Chondrocyte (in vitro differentiated cells): ENCODE results near the gene BBIP1. TPM values are rescaled to one million over a fixed set of nuclear protein-coding genes. Genes with fewer than 3 reads are reported as not detected.
"Not testable (repeated sequence)": the region's sequence is repeated elsewhere in the genome, so short reads cannot be mapped to it uniquely, and the experiment has no call there.

Experiments
- DNase-seq: peaks from one replicate; pipeline ENCODE4 v3.0.0; 2021; ENCODE audit warnings: mixed read lengths, low spot score
- H3K27ac Mint-ChIP-seq: one replicate; pipeline ENCODE4 v1.8.0; 2021; ENCODE audit warnings: mild to moderate bottlenecking, moderate library complexity, mixed read lengths; ENCODE audit not compliant: unreplicated experiment
- H3K27me3 Mint-ChIP-seq: 2 replicates; pipeline ENCODE4 v1.8.0; 2021; ENCODE audit warnings: low read depth, mixed read lengths
- H3K36me3 Mint-ChIP-seq: 2 replicates; pipeline ENCODE4 v1.8.0; 2021; ENCODE audit warnings: low read depth, mixed read lengths
- H3K4me1 Mint-ChIP-seq: 2 replicates; pipeline ENCODE4 v1.8.0; 2021; ENCODE audit warnings: low read depth, mild to moderate bottlenecking, mixed read lengths
- H3K4me3 Mint-ChIP-seq: one replicate; pipeline ENCODE4 v1.8.0; 2021; ENCODE audit warnings: mild to moderate bottlenecking, moderate library complexity, mixed read lengths; ENCODE audit not compliant: unreplicated experiment
- H3K9me3 Mint-ChIP-seq: 2 replicates; pipeline ENCODE4 v1.8.0; 2021; ENCODE audit warnings: low read depth, mixed read lengths
- total RNA-seq: library from RNA; stranded (reverse); gene quantifications from 3 replicates; pipeline ENCODE4 v1.2.1, GENCODE V29; 2021
- TF ChIP-seq, protein P1 (sequence below): fragments of 200-600 bp; sonication (generic); IDR thresholded peaks from 2 replicates; pipeline ENCODE4 v1.5.0; 2021; ENCODE audit warnings: antibody characterized with exemption, mild to moderate bottlenecking, moderate library complexity

Gene BBIP1
- total RNA-seq, 1 donor from 2014 or later: 22.2 TPM

DNA sequence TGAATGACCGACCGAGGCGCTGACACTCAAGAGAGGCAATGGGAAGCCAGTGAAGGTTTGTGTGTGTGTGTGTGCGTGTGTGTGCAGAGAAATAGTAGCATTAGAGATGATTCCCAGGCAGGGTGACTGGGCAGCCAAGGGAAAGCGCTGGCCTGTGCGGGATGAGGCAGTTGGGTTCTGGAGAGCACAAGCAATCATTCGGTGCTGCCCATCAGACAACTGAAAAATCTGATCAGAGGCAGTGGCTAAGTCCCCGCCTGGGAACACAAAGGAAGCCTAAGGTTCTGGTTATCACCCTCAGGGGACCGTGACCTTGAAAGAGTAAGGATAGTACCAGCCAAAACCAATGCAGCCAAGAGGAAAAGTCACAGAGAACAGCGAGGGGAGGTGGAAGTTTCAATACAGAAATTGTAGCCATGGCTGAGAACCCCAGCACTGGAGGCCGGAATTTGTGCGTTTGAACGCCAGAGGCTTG lies 48.1 kb downstream of the BBIP1 start:
- H3K9me3 Mint-ChIP-seq: no peaks in the 10 kb centered on the region
- H3K27me3 Mint-ChIP-seq: no peaks in the 10 kb centered on the region
- H3K27ac Mint-ChIP-seq: peak overlapping the region; percentile 97
- TF ChIP-seq, protein P1, sequence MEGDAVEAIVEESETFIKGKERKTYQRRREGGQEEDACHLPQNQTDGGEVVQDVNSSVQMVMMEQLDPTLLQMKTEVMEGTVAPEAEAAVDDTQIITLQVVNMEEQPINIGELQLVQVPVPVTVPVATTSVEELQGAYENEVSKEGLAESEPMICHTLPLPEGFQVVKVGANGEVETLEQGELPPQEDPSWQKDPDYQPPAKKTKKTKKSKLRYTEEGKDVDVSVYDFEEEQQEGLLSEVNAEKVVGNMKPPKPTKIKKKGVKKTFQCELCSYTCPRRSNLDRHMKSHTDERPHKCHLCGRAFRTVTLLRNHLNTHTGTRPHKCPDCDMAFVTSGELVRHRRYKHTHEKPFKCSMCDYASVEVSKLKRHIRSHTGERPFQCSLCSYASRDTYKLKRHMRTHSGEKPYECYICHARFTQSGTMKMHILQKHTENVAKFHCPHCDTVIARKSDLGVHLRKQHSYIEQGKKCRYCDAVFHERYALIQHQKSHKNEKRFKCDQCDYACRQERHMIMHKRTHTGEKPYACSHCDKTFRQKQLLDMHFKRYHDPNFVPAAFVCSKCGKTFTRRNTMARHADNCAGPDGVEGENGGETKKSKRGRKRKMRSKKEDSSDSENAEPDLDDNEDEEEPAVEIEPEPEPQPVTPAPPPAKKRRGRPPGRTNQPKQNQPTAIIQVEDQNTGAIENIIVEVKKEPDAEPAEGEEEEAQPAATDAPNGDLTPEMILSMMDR: no peak
- peak overlapping the region; percentile 81 for H3K4me3 Mint-ChIP-seq
- H3K36me3 Mint-ChIP-seq: no peaks in the 10 kb centered on the region
- H3K4me1 Mint-ChIP-seq: peaks cover 58% of the 10 kb centered on the region
- no peak for DNase-seq

DNA sequence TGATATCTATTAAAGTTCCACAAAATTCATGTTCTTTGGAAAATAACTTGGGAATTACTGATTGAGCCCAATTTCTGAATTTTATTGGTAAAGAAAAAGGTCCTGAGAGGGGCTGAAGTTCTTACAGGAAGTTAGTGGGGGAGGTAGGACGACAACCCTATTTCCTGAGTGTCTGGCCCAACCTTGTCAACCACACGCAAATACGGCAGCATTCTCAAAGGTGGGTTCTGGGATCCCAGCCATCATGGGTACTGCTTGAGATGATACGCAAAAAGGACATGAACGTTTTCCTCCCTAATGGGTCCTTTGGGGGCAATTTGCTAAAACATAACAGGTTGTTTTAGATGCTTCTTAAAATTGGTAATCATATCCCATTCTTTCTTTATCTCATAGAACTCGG lies 50.0 kb downstream of the BBIP1 start:
- DNase-seq: no peak
- Mint-ChIP-seq H3K36me3 (no peaks in the 10 kb centered on the region), H3K4me1 (peaks cover 61% of the 10 kb centered on the region), H3K27me3 (no peaks in the 10 kb centered on the region), H3K9me3 (no peaks in the 10 kb centered on the region), H3K27ac (no peak overlapping the region), H3K4me3 (no peak overlapping the region)
- TF ChIP-seq, protein P1: no peak

DNA sequence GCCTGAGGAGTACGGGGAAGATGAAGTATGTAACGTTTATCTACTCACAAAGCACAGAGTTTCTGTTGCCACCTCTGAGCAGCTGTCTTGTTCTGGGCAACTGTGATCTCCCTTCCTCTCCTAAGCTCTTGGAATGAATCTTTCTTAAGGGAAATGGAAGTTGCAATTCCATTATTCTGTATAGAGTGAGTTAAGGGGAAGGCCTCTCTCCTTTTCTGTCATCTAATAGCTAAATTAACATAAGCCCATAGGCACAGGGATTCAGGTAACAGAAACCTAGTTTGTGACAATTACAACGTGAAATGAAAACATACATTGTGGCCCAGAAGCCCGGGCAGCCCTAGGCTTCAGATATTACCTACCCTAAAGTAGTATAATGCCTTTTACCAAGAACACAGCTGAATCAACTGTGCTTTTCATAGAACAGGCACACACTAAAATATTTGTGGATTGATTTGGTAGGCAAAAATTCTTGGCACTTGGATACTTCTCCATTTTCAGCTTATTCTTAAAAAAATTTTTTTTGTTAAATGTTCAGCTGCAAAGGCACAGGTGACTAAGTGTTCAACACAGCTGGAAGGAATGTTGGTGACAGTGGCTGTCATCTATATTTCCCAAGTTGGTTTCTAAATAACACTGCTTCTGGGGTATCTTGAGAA lies 51.0 kb downstream of the BBIP1 start:
- Mint-ChIP-seq H3K9me3 (no peaks in the 10 kb centered on the region), H3K27me3 (no peaks in the 10 kb centered on the region), H3K36me3 (no peaks in the 10 kb centered on the region), H3K4me1 (peaks cover 56% of the 10 kb centered on the region), H3K4me3 (no peak overlapping the region), H3K27ac (peak overlapping the region; percentile 91)
- DNase-seq: no peak
- TF ChIP-seq, protein P1: no peak

DNA sequence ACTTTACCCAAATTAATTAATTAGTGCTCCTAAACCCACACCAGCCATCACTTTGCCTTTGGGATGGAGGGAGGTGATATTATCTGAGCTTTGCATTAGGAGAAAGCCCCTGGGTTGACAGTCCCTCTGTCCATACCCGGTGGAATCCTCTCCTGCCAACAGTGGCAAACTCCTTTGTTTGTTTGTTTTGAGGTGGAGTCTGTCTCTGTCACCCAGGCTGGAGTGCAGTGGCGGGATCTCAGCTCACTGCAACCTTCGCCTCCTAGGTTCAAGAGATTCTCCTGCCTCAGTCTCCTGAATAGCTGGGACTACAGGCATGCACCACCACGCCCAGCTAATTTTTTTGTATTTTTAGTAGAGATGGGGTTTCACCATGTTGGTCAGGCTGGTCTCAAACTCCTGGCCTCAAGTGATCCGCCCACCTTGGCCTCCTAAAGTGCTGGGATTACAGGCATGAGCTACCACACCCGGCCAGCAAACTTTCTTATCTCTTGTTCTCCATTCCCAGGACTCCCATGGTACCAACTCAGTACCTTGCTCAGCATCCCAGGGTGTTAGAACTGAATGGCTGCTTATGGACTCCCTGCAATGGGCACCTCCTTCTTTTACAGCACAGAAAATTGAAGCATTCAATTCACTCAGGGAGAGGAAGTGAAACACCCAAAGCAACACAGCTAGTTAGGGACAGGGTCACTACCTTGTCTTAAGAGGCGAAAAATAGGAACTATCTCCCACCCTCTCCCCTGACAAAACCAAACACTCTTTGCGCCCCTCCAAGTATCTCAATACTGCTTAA lies 51.8 kb downstream of the BBIP1 start:
- not testable (repeated sequence) for H3K9me3 Mint-ChIP-seq, DNase-seq, H3K27me3 Mint-ChIP-seq, H3K4me3 Mint-ChIP-seq, H3K36me3 Mint-ChIP-seq
- peak overlapping the region; percentile 91 for H3K27ac Mint-ChIP-seq
- peaks cover 56% of the 10 kb centered on the region for H3K4me1 Mint-ChIP-seq

DNA sequence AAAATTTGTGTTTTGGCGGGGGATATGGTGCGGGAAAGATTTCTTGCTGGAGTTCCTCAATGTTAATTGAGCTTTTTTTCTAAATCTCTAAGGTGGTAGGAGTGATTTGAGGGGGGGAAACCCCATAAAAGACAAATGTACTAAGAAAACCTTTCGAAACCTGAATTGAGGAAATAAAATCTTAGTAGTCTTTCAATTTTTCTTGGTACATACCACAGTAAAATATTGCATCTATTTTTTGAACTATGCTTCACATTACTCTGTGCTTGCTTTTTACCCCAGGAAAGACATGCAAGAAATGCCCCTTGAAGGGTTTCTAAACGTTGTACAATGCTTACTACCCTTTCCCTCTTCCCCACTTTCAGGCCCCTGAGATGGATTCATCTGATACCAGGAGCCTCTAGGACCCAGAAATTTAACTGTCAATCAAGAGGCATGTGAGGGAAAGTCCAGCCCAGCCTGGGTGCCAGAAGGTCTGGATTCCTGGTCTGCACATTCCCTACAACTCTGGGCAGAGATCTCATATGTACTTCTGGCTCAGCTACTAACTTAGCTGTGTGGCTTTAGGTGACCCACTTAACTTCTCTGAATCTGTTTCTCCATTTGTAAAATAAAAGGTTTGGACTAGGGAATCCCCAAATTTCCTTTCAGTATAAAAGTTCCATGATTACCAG lies 53.0 kb downstream of the BBIP1 start:
- H3K4me1 Mint-ChIP-seq: peaks cover 51% of the 10 kb centered on the region
- TF ChIP-seq, protein P1: no peak
- H3K9me3 Mint-ChIP-seq: no peaks in the 10 kb centered on the region
- no peaks in the 10 kb centered on the region for H3K36me3 Mint-ChIP-seq
- no peaks in the 10 kb centered on the region for H3K27me3 Mint-ChIP-seq
- no peak for DNase-seq
- no peak overlapping the region for H3K4me3 Mint-ChIP-seq
- peak overlapping the region; percentile 74 for H3K27ac Mint-ChIP-seq
